ENCODE measurements around the gene S1PR5.

DNA sequence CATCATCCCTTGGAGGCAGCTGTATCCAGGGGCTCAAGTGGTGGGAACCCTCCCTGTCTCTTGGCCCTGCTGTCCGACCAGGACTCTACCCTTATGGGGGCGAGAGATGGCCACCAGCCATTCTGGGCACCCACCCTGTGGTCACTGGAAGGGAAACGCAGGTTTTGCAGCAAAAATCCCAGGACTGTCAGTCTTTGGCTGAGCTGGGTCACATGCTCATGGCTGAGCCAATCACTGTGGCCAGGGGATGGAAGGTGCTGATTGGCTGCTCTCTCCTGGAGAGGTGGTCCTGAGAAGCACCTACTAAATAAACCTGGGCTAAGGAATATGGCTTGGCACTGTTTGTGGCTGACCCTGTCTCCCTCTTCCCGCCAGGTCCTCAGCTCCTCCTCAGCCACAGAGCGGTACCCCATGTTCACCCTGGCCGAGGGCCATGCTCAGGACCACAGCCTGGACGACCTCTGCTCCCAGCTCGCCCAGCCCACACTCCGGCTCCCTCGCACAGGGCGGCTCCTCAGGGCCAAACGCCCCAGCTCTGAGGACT is 35.3 kb upstream of the S1PR5 start:
- TF ChIP-seq SUZ12 (IDR thresholded peaks at IDR 0.05; ENCODE audit: extremely low read depth, insufficient read depth, insufficient read length) (no peak), ZNF274 (IDR thresholded peaks at IDR 0.05; ENCODE audit: low read depth, low read length) (no peak)

All from NT2/D1 (cell line).